ENCODE measurements around the gene KIF26B. TPM values are rescaled to one million over a fixed set of nuclear protein-coding genes. Genes with fewer than 3 reads are reported as not detected.

Gene KIF26B
- total and polyA plus RNA-seq, 8 donors: 0.27 to 4.5 (median 0.63) TPM

DNA sequence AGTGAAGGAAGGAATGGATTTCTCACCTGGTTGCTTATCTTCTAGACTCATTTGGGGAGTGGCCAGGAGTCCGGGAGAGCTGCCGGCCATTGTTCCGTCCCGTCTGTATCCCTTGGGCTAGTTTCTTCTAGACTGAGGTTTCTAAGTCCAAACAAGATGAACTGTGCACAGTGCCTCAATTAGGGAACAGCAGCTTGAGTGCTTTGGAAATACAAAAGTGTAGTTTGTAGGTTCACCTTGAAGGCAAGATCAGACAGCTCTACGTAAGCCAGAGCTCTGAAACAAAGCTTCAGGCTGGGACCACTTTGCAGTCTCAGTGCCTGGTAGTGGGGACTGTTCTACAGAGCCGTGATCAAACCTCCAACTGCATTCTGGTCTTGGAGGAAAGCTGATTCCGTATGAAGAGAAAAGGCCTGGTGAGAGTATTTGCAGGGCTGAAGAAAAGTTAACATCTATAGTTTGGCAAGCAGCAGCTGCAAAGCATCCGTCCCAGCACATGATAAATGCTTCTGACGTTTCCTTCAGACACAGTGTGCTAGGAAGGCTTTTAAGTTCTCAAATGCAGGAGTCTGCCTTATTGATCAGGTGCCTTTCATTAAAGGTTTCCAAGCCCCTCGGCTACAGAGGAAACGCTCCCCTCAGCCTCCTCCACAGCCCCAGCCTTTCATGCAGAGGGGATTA lies 432.8 kb downstream of the KIF26B start:
- H3K4me3 ChIP-seq: no peak overlapping the region
- H3K4me1 ChIP-seq: no peaks in the 10 kb centered on the region
- DNase-seq: no peak
- intact Hi-C loops (cut with DNase I): no loop called here
- 36 to 54% methylated on average over 11 of the region's 11 CpGs for WGBS, 2 donors
- FAIRE-seq: no peak
- TF ChIP-seq CTCF (IDR thresholded peaks at IDR 0.05): no peak
- H3K9me3 ChIP-seq: no peaks in the 10 kb centered on the region
- H3K27ac ChIP-seq: no peak overlapping the region
- no peaks in the 10 kb centered on the region for H3K27me3 ChIP-seq
- no peaks in the 10 kb centered on the region for H3K36me3 ChIP-seq
- ATAC-seq: no peak

DNA sequence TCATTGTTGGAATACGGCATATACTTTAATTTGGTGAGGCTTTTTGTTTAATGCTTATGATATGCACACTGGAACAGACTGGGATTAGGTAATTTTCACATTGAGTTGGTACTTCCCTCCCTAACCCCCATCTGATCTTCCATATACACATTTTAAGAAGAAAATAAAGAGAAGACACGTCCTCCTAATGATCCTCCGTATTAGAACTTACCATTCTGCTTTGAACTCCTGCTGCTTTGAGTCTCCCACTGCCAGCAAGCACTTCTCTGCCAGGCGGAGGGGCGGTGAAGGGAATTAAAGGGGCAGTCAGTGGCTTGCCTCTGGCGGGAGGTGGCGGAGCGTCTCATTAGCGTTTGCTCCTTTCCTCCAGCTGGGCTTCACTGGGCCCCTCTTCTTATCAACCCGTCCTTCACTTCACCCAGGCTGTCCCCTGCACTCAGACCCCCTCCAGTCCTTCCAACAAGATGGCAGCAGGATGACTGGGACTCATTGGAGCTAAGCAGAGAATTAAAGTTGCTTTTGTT lies 433.4 kb downstream of the KIF26B start:
- Histone ChIP-seq H3K4me1 (no peaks in the 10 kb centered on the region), H3K9me3 (no peaks in the 10 kb centered on the region), H3K4me3 (no peak overlapping the region), H3K36me3 (no peaks in the 10 kb centered on the region), H3K27me3 (no peaks in the 10 kb centered on the region), H3K27ac (no peak overlapping the region)
- WGBS, 2 donors: 61 to 62% methylated on average over 10 of the region's 10 CpGs
- intact Hi-C loops (cut with DNase I): no loop called here
- ATAC-seq (no peak), FAIRE-seq (no peak), DNase-seq (no peak)
- no peak for TF ChIP-seq CTCF (IDR thresholded peaks at IDR 0.05)

DNA sequence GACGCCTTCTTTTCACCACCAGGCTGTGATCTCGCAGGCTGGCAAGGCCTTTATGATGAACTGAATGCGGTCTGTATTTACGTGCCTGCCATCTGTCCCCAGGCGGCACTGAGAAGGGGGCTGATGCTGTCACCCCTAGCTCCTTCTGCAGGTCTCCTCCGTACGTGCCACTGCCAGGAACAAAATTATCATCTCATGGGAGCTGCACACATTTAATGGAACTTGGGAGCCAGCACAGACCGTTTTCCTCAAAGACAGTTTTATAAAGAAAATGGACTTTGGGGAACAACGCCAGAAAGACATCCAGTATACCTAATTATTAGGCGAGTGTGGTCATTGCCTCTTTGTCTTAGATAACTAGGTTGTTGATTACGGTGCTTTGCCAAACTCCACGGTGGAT lies 434.5 kb downstream of the KIF26B start:
- H3K27ac ChIP-seq: no peak overlapping the region
- H3K9me3 ChIP-seq: no peaks in the 10 kb centered on the region
- no peak for TF ChIP-seq CTCF (IDR thresholded peaks at IDR 0.05)
- no peaks in the 10 kb centered on the region for H3K4me1 ChIP-seq
- intact Hi-C loops (cut with DNase I): no loop called here
- ATAC-seq (no peak), FAIRE-seq (no peak), DNase-seq (no peak)
- no peaks in the 10 kb centered on the region for H3K27me3 ChIP-seq
- no peak overlapping the region for H3K4me3 ChIP-seq
- no peaks in the 10 kb centered on the region for H3K36me3 ChIP-seq
- WGBS, 2 donors: 69 to 78% methylated on average over 12 of the region's 12 CpGs

DNA sequence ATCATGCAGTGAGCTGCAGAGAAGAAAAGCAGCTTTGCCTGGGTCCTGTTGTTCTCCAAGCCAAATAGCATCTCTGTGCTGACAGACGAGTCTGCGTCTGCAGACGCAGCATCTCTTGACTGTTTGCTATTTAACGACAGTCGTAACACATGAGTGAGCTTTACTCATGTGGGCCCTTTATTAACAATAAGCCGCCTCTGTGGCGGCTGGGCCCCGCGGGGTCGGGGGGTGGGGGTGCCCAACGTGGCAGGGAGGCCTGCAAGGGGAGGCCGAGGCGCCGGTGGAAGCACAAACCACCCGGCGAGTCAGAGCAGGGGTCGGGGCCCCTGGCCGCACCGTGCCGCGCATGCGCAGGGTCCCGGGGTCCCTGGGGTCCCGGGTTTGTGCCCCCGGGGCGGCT lies 435.1 kb downstream of the KIF26B start:
- no peak overlapping the region for H3K27ac ChIP-seq
- DNase-seq: no peak
- ATAC-seq: no peak
- no peaks in the 10 kb centered on the region for H3K4me1 ChIP-seq
- WGBS, 2 donors: 75 to 84% methylated on average over 26 of the region's 26 CpGs
- intact Hi-C loops (cut with DNase I): no loop called here
- no peaks in the 10 kb centered on the region for H3K27me3 ChIP-seq
- H3K9me3 ChIP-seq: no peaks in the 10 kb centered on the region
- FAIRE-seq: no peak
- H3K4me3 ChIP-seq: no peak overlapping the region
- no peak for TF ChIP-seq CTCF (IDR thresholded peaks at IDR 0.05)
- H3K36me3 ChIP-seq: no peaks in the 10 kb centered on the region

- Histone ChIP-seq H3K27me3 (no peaks in the 10 kb centered on the region), H3K9me3 (no peaks in the 10 kb centered on the region), H3K36me3 (no peaks in the 10 kb centered on the region), H3K4me3 (no peak overlapping the region), H3K4me1 (no peaks in the 10 kb centered on the region), H3K27ac (no peak overlapping the region)
- FAIRE-seq (no peak), ATAC-seq (no peak), DNase-seq (no peak)
- WGBS, 2 donors: 64 to 72% methylated on average over 4 of the region's 4 CpGs
- intact Hi-C loops (cut with DNase I): no loop called here
- TF ChIP-seq CTCF (IDR thresholded peaks at IDR 0.05): no peak
These were observed 435.9 kb downstream of the KIF26B start for GRCh38 chr1:245590726-245591125.

All from pancreas (tissue), 10 donors.